ENCODE results near the gene MYBPC1.
"Not testable (repeated sequence)": the region's sequence is repeated elsewhere in the genome, so short reads cannot be mapped to it uniquely, and the experiment has no call there.

The MYBPC1 gene

DNA sequence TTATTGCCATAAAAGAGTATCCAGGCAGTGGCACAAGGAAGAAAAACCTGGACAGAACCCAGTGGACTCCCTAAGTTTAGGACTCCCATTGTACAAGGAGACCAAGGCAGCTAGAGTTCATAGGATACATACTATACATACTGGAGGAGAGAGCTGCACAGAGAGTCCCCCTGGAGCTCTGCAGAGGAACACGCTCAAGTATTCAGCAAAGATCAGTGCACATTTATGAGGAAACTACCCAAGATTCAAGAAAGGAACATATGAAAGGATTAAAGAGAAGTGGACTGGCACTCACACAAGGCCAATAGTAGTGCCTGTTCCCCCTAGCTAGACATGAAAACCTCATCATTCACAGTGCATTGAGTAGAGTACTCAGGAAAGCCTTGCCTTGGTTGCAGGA lies 59.7 kb downstream of the MYBPC1 start:
- no peak for DNase-seq

DNA sequence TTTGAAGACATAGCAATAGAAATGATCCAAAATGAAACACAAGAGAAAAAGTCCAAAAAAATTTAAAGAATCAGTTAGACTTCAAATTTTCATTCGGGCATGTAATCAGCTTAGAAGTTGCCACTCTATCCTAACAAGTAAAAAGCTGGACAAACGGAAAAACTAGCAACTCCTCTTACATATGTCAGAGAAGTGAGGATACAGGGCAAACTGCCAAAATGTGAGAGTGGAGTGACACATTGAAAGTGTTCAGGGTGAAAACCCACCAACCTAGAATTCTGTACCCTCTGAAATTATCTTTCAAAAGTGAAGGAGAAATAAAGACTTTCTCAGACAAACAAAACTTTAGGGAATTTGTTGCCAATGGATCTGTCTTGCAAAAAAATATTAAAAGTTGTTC lies 60.6 kb downstream of the MYBPC1 start:
- no peak for DNase-seq

DNA sequence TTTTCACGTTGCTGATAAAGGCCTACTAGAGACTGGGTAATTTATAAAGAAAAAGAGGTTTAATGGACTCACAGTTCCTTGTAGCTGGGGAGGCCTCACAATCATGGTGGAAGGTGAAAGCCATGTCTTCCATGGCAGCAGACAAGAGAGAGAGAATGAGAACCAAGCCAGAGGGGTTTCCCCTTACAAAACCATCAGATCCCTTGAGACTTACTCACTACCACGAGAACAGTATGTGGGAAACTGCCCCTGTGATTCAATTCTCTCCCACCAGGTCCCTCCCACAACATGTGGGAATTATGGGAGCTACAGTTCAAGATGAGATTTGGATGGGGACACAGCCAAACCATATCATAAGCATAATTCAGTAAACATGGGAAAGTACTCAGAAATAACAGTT lies 65.9 kb downstream of the MYBPC1 start:
- DNase-seq, result not testable (repeated sequence)

DNA sequence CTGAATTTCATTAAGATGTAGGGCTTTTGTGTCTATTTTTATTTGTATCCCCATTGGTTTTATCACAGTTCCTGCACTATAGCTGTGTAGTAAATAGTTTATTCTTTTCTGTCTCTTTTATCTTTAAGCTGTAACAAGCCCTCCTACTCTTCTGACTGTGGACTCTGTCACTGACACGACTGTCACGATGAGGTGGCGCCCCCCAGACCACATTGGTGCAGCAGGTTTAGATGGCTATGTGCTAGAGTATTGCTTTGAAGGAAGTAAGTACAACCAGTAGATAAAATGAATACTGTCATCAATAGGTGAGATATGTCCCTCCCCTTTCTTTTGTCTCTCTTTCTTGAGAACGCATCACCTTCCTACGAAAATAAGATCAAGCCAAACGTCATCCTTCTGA lies 68.5 kb downstream of the MYBPC1 start:
- no peak for DNase-seq

DNA sequence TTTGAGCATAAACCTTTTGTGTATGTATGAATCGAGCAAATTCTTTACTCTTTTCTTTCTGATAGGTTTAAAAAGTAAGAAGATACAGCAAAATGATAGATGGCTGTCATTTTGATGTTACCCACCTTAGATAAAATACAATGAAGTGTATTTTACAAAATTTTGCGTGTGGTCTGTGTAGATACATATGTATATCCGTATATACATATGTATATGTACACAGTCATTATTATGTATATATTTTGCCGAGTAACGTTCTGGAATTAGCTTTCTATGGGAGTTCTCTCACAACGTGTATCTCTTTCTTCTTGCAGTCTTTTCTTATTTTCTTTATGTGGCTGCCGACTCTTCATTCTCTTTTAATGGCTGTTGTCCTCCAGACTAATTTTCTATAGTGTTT lies 70.2 kb downstream of the MYBPC1 start:
- DNase-seq, result no peak

DNA sequence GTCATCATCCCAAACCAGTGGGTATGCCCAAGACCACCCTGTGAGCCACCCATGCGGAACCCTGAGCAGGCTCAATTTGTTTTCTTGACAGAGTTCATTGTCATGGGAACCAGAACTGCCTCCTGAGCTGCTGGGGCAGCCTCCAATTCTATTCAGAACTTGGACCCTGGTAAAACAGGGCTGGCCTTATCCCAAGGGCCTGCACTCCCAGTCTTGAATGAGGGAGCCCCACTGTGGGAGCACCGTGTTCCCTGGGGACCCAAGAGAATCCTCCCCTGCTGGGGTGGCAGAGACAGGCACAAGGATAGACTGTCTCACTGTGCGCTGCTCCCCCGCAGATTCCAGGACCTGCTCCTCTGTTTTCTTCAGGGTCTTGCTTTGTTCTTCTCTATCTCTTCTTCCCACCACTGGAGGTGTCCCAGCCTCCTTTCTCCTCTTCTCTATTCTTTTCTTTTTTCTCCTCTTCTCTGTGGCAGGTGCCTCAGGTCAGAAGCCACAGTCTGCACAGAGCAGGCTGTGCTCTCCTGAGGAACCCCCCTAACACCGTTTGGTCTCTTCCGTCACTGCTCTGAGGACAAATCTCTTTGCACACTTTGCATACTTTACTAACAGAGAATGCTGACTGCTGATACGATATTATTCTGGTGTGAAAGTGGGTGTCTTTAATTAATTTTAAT lies 71.4 kb downstream of the MYBPC1 start:
- no peak for DNase-seq

DNA sequence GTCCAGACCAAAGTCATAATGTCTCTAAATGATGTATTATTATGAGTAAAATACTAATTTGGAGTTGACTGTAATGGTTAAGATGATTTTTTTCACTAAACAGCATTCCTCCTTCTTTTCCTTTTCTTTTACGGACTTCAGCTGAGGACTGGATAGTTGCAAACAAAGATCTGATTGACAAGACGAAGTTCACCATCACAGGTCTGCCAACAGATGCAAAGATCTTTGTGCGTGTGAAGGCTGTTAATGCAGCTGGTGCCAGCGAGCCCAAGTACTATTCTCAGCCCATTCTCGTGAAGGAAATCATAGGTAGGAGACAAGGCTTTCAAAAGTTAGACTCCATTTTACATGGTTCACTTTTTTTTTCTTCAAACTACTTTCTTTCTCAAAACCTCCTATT lies 72.8 kb downstream of the MYBPC1 start:
- no peak for DNase-seq

DNA sequence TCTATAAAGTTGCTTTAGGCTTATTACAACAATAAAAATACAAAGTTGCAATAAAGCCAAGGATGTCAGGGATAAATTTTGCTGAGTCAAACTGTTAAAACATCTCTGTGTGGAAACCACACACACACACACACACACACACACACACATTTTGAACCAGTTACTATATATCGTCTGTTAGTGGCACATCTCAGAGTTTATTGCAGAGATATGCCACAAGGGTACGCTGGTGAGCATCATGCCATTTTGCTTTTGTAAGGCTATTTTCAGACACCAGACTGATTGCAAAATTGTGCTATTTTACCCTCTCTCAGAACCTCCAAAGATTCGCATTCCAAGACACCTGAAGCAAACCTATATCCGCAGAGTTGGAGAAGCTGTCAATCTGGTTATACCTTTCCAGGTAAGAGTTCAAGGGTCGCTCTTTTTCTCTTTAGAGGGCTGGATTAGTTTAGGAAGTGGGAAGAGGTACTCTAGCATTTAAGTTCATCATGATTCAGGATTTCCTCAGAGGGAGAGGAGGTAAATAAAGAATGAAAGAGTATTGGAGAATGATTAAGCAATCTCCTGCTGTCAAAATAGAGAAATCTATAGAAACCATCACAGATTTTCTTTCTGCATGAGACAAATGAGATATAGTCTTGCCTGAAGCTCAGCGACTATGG lies 75.4 kb downstream of the MYBPC1 start:
- peak; percentile 85 to 86 for DNase-seq

DNA sequence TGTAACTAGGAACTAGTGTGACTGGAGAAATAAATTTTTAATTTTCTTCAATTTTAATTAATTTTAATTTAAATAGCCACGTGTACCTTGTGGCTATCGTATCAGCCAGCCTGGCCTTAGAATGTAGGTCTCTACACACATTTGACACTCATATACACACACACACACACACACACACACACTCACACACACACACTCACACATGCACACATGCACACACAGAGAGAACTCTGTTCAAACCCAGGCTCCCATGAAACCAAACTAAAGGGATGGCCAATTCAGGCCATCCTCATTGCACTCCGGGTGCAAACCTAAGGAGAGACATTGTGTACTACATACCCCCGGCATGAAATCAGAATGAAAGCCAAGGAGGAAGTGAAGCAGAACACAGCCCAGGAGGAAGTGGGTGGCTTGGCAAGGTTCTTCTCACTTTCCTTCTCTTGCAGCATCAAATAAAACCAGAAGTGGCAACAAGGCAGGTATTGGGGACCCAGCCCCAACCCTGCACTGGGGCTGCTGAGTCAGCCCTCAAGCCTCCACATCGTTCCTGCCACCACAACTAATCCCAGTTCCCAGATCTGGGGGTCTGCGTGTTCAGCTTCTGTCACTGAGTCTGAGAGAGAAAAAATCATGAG lies 76.5 kb downstream of the MYBPC1 start:
- DNase-seq, result peak; percentile 84 to 89

DNA sequence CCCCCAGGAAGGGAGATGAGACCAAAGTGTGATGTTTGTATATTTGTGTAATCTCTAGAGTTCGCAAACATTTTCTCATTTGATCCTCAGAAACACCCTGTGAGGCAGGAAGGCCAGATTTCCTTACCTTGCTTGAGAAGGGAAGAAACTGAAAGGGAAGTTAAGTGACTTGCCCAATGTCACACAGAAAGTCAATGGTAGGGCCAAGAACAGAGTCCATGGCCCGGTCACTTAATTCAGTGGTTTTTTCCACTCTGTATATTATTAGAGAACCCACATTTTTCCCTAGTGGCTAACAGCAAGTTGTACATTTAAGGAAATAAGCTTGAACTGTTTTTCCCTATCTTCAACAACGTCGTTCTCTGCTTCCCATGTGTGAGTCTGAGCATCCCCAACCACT lies 77.1 kb downstream of the MYBPC1 start:
- DNase-seq, result peak; percentile 37 to 58

DNA sequence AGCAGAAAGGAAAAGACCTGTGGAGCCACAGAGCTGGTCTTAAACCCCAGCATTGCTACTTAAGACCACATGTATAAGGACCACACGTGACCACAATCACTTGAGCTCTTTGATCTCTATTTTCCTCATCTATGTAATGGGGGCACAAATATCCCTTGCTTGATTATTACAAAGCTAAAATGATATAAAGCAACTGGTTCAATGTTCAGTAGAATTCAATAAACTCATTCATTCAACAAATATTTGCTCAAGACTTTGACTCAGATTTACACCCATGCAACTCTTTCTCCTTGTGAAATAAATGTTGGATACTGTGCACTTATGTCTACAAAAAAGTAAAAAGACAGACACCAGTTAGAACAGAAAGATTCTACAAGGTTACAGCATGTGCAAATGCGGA lies 80.8 kb downstream of the MYBPC1 start:
- no peak for DNase-seq

DNA sequence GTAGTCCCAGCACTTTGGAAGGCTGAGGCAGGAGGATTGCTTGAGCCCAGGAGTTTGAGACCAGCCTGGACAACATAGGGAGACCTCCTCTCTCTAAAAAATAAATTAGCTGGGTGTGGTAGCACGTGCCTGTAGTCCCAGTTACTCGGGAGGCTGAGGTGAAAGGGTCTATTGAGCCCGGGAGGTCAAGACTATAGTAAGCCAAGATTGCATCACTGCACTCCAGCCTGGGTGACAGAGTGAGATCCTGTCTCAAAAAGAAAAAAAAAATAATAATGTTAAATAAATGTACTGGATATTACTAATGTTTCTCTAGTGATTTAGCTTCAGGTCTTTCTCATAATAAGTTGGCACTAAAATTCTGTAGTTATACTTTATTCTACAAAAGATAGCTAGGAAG lies 81.7 kb downstream of the MYBPC1 start:
- DNase-seq, result not testable (repeated sequence)

DNA sequence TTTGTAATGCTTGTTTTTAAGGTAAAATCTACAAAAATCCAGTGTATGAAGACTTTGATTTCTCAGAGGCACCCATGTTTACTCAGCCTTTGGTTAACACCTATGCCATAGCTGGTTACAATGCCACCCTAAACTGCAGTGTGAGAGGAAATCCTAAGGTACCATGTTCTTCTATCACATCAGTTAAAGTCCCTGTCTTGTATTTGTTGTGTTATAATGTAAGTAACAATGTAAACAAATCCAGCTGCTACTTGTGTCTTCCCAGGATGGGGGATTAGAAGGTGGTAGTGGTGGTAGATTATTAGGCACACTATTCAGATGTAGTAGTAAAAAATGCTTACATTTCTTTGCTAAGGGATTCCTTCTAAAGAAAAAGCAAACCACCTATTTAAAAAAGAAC lies 83.3 kb downstream of the MYBPC1 start:
- DNase-seq, result no peak

DNA sequence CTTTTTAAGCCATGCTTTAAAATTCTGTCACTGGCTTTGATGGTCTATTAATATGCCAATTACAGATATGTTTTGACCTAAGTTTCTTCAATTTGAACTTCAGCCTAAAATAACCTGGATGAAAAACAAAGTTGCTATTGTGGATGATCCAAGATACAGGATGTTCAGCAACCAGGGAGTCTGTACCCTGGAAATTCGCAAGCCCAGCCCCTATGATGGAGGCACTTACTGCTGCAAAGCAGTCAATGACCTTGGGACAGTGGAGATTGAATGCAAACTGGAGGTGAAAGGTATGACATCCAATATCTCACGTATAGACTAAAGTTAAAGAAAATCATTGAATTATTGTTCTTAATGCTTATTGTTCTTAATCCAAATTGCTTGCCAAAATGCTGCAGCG lies 85.5 kb downstream of the MYBPC1 start:
- no peak for DNase-seq

DNA sequence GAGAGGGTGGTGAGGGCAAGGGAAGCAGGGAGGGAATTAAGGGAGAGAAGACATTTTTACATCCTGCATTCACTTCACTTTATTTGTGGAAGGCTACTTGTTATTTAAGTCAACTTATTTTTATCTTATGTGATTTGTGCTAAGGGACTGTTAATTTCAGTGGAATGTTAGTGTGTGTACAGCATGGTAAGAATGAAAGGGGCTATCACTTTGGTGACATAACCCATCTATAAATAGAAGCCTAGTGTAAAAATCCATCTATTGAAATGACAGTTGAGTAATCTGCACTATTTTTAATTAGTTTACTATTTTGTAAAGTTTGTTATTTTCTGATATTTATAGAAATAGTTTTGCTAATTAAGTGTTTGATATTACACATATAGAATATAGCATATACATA lies 85.9 kb downstream of the MYBPC1 start:
- no peak for DNase-seq

DNA sequence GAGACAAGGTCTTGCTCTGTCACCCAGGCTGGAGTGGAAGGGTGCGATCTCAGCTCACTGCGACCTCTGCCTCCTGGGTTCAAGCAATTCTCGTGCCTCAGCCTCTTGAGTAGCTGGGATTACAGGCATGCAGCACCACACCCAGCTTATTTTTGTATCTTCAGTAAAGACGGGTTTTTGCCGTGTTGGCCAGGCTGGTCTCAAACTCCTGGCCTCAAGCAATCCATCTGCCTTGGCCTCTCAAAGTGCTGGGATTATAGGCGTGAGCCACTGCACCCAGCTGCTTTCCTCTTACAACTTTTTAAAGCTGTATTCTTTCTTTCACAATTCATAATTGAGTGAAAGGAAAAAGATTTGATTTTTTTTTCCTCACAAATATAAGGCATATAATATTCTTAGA lies 86.9 kb downstream of the MYBPC1 start:
- DNase-seq, result not testable (repeated sequence)

DNA sequence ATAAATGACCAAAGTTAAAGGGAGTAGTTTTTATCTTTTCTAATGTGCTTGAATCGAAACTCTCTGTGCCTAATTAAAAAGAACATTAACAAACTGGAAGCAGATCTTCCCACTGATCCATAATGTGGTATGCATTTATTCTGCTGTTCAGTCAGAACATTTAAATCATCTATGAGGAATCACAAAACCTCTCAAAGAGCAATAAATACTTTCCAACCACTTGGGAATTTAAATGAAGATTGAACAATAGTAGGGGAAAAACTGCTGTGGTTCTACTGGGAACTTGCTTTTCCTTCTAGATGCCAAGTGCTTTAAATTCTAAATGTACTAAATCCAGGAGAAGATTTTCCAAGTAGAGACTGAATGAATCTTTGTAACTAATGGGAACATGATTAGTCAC lies 90.3 kb downstream of the MYBPC1 start:
- DNase-seq, result no peak

DNA sequence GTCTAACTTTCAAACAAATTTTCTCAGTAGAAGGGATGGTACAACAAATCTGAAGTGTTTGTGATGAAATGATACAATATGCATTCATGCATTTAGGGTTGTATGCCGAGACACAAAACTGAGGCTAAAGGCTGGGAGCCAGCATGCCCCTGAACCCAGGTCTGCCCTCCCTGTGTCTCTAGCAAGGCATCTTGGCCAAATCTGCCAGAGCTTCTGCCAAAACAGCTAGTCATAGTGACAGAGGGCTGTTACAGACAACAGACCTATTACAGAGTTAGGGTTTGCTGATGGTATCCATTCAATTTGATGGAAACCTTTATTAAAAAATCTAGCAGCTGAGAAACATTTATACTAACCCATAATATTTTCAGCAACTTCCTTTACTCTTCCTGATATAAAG lies 91.4 kb downstream of the MYBPC1 start:
- DNase-seq, result no peak

DNA sequence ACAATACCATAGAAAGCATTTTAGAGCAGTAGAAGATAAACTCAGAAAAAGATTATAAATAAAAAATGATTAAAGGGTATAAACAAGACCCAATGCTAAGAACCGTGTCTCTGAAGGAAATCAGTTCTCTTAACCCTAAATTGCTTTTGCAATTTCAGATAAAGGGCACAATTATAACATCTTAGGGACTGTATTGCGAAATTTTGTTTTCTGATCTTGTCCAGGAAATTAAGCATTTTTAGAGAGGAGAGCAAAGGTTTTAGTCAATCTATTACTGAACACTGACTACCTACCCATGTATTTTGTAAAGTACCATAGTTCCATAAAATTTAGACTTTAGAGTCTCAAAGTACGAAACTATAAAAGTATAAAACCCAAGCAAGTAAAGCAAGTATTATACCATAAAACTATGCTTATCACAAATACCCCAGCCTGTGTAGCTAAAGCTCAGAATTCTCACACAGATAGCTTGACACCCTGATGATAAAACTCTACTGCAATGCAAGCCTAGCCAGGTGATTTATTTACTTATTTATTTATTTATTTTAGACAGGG lies 95.8 kb downstream of the MYBPC1 start:
- DNase-seq, result no peak

DNA sequence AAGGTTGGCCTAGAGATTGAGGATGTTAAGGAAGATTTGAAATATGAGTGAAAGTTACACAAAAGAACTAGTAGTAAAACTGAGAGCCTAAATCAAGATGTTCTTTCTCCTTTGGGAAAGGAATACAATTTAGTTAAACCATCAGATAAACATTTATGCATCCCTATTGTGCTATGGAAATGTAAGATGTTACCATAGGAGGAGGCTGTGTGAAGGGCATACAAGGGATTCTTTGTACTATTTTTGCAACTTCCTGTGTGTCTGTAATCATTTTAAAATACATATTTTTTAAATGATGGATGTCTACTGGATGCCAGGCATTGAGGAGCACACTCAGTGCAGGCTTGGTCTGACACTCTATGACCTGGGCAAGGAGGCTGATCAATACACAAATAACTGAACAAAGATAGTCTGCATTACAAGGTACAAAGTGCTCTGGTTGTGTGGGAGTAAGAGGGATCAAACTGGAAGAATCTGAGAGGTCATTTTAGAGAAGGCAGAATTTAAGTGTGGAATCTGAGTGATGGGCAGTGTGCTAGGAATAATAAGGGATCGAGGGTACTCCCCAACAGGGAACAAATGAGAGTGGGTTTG lies 96.8 kb downstream of the MYBPC1 start:
- no peak for DNase-seq

DNA sequence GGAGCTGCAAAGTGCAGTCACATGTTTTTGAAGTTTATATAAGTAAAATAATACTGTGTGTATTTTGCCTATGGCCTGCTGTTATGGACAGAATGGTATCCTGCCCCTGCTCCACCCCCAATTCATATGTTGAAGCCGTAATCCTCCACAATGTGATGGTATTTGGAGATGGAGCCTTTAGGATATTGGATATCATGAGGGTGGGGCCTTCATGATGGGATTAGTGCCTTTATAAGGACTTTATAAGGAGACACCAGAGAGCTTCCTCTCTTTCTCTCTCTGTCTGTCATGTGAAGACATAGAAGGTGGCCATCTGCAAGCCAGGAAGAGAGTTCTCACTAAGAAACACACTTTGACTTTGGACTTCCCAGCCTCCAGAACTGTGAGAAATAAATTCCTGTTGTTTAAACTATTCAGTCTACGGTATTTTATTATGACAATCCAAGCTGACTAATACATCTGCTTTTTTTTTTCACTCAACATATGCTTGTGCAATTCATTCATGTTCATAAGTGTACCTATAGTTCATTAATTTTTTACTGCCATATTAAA lies 99.6 kb downstream of the MYBPC1 start:
- DNase-seq, result no peak

DNA sequence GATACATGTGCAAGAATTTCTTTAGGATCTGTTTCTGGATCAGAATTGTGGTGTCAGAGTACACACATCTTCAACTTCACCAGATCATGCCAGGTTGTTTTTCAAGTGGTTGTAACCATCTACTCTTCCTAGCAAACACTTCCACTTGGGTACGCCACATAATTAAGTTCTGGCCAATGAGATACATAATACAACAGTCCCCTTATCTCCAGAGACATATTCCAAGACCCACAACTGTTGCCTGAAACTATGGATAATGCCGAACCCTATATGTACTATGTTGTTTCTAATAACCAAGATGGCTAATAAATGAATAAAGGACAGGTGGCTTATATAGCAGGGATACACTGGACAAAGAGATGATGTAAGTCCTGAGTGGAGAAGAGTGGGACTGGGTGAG lies 100.2 kb downstream of the MYBPC1 start:
- no peak for DNase-seq

DNA sequence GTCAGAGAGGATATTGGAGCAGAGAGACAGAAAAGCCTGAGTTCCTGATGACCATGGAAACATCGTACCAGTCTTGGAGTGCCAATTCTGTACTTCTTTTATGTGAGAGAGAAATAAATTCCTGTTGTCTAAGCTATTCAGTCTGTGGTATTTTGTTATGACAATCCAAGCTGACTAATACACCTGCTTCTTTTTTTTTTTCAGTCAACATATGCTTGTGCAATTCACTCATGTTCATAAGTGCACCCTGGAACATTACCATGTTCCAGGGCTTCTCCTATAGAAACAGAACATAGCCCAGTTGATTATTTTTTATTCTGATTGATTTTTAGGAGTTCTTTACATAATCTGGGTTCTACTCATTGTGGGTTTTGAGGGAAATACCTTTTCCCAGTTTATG lies 100.9 kb downstream of the MYBPC1 start:
- DNase-seq, result no peak

Data from AML-193 (cell line).